Measurements from ENCODE around the gene WDR88.
"Not testable (repeated sequence)": the region's sequence is repeated elsewhere in the genome, so short reads cannot be mapped to it uniquely, and the experiment has no call there.

Gene WDR88, protein sequence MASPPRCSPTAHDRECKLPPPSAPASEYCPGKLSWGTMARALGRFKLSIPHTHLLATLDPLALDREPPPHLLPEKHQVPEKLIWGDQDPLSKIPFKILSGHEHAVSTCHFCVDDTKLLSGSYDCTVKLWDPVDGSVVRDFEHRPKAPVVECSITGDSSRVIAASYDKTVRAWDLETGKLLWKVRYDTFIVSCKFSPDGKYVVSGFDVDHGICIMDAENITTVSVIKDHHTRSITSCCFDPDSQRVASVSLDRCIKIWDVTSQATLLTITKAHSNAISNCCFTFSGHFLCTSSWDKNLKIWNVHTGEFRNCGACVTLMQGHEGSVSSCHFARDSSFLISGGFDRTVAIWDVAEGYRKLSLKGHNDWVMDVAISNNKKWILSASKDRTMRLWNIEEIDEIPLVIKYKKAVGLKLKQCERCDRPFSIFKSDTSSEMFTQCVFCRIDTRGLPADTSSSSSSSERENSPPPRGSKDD

DNA sequence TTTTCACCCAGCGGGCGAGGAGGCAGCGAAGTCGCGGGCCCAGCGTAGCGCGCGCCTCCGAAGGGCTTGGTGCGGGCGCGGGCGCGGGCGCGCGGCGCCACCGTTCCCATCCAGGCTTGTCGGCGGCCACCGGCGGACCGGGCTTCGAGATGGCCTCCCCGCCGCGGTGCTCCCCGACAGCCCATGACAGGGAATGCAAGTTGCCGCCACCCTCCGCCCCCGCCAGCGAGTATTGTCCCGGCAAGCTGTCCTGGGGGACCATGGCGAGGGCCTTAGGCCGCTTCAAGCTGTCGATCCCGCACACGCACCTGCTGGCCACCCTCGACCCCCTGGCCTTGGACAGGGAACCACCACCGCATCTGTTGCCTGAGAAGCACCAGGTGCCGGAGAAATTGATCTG, at the start of gene WDR88:
Gene WDR88, plus strand, starts transcription at position 94 of the 400 bp plus-strand sequence. Its CDS starts 56 bp downstream, at position 150.
- DNase-seq = no peak

DNA sequence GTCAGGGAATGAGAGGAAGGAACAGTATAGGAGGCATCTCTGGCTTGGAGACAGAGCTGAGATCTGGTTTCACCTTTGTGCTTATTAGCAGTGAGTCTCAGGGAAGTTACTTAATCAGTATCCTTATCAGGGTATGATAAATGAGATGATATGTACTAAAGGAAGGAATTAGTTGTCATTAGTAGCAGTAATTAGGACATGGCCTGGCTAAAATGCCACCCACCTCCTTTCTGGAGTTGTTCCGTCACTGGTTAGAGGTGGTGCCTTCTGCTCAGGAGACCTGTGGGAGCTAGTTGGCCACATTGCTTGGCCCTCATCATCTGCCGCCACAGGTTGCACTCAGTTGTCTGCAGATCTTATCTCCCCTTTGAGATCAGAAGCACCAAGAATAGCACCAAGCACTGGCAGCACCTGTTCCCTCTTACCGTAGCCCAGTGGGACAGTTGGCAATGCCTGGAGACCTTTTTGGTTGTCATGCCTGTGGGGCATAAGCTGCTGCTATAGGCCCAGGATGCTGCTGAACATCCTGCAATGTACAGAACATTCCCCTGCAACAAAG, 46.3 kb upstream of the WDR88 start:
- DNase-seq = no peak

DNA sequence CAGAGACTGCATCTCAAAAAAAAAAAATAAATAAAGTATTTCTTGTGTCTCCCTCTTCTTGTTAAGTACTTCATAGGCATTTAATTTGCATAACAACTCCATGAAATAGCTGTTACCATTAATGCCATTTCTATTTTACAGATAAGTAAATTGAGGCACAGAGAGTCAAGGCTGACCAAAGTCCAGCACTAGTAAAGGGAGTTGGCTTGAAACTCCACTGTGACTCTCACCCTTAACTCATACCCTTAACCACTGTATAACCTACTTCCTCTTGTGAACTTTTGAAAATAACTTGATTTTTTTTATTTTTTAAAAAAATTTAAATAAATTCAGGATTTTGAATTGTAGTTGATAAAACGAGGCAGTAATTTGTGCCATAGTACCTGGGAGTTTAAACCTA, 45.0 kb upstream of the WDR88 start:
- DNase-seq = no peak

DNA sequence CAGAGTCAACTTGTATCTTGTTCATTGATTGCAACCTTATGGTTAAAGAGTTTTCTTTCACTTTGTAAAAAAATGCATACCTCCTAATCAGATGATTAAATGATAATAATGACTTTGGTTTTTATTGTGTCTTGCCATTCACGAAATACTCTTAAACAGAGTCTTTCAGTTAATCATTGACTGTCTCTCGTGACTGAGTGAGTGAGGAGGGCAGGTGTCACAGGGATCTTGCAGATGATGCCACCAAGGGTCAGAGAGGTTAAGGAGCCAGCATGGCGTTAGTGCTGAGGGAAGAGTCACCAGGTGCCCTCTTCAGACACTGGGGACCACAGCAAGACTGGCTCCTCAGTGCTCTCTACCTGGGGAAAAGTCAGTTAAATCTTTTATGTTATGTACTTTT, 42.9 kb upstream of the WDR88 start:
- no peak for DNase-seq

DNA sequence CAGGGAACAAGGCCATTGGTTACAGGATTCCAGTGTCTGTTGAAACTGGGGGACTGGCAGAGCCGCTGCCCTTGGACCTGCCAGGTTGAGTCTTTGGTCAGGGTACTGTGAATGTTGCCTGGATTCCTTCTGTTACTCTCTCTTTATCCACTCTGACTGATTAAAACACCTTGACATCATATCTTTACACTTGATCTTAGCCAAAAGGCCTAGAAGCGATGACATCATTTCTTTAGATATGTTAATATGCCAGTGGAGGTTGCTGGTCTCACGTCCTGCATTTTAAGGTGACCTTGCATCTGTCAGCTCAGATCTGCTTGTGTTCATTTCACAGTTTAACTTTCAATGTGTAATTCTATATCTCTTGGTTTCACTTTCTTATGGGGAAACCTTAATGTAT, 41.7 kb upstream of the WDR88 start:
- DNase-seq = no peak

DNA sequence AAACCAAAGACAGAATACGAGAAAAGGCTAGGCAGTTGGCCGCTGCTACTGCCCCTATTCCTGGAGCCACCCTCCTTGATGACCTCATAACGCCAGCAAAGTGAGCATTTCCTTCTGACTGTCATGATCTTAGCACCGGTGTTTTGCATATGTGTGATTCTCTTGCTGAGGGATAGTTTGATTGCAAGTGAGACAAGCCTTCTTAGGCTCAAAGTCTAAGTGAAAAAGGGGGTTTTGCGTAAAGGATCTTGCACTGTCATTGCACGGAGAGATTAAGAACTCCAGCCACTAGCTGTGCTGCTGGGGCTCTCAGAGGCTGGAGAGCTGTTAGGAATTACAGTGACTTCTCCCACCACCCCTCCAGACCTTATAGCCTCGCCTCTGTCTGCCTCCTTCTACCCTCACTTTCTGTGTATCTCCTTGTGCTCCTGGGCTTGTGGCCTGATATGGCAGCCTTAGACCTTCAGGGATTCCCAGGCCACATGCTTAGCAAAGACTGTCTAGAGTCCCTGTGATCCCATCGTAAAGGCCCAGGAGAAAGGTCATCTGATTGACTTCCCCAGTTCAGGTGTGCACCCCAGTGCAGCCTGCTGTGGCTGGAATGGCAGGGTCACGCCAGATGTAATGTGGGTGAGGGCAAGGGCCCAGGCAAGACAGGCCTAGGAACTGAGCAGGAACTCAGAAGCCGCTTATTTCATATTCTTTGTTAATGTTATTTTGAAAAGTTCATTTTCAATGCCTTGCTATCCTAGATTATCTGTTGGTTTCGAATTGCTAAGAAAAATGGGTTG, 38.3 kb upstream of the WDR88 start:
- no peak for DNase-seq

DNA sequence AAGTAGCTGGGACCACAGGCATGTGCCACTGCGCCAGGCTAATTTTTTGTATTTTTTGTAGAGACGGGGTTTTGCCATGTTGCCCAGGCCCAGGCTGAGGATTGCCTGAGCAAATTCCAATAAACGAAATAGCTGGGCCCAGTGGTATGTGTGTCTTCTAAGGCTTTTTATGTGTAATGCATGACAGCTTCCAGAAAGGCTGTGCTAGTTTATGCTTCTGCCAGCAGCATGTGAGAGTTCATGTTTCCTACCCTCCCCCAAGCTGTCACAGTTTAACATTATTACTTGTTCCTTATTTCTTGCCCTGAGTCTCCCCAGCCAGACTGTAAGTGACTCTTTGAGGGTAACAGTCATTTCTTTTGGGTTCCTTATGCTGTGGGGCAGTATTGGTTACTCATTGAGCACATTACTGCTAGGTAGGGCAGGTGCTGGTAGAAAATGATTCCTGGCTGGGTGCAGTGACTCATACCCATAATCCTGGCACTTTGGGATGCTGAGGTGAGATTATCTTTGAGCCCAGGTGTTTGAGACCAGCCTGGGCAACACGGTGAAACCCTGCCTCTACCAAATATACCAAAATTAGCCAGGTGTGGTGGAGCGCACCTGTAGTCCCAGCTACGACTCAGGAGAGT, 37.4 kb upstream of the WDR88 start:
- DNase-seq = no peak

DNA sequence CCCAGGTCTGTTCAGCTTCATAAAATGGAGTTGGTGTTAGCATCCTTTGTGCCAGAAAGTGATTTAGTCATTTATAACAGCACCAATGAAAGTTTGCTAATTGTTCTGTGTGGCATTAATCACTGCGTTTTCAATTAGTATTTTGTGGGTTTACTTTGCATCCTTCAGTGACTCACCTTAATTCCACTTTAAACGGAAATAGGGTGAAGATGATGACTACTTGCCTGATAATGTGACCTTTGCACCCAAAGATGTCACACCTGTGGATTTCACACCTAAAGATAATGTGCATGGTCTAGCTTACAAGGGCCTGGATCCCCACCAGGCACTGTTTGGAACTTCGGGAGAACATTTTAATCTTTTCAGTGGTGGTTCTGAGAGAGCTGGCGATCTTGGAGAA, 35.9 kb upstream of the WDR88 start:
- DNase-seq = no peak

DNA sequence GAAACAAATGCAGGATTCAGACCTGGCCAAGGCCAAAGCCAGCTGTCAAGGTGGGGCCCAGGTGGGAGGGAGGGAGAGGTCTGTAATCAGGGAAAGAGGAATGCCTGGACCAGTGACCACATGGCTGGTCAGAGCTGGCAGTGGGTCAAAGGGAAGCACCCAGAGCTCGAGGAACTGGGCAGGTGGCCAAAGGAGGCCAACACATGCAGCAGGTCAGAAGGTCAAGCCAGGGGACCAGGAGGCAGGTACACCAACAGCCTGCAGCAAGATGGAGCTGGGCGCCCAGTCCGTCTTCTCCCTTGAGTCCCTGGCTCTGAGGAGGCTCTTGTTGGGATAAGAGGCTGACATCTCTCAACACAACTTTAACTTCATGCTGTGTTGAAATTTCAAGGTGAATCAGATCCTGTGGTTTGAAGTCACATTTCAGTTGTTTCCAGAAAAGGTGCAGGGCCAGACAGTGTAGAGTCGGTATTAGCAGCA, 33.8 kb upstream of the WDR88 start:
- no peak for DNase-seq

DNA sequence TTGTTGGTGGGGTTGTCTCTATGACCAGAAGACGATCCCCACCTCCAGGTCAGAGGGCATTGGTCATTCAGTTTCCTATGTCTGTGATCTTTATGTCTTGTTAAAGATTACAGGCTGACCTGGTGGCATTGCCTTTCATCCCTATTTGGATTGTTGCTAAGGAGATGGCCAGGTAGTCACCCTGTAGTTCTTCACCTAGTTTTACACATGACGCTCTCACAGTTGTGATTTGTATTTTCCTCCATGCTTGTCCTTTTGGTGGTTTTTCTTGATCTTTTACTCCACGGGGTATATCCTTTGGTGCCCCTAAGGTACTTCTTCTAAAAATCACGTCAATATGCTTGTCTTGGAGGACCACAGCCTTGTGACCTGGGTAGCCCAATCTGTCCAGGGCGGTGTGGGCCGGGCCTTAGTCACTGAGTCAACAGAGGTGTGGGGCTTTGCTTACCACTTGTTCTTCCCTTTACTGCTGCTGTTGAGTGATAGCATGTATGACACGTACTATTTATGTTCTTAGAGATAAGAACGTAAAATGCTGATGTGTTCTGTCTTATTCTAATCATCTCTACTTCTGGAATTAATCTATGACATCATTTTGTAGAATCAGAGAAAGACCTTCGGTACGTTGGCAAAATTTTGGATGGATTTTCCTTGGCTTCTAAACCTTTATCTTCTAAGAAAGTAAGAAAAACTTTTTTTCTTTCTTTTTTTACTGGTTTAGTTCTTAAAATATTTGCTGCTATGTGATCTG, 30.8 kb upstream of the WDR88 start:
- DNase-seq = no peak

DNA sequence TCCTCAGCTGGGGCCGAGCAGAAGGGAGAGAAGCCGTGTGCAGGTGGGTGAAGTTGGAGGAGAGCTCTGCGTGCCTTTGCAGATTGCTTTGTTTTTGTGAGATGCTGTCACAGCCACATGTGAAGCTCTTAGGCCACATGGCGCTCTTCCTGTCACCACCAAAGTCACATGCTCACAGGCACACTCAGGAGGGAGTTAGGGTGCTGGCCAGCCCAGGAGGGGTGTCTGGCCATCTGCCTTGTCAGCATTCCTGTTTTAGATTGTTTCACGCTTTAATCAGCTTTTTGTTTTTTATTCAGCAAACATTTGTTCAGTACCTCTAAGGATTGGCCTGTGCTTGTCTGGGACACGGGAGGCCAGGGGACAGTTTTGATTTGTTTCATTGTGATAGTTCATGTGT, 29.0 kb upstream of the WDR88 start:
- no peak for DNase-seq

DNA sequence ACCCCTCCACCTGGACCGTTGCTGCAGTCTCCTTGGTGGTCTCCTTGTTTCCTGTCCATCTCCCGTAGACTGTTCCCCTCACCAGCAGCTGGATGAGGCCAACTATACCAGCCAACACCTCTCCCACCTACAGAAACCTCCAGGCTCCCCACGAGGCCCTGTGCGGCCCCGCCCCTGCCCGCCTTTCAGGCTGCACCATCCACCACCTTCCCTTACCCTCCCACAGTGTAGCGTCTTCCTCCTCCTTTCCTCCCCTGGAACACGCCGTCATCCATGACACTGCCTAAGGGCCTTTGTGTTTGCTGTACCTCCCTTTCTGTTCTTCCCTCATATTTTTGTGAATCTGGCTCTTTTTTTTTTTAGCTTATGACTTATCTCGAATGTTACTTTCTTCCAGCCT, 23.8 kb upstream of the WDR88 start:
- DNase-seq = no peak

DNA sequence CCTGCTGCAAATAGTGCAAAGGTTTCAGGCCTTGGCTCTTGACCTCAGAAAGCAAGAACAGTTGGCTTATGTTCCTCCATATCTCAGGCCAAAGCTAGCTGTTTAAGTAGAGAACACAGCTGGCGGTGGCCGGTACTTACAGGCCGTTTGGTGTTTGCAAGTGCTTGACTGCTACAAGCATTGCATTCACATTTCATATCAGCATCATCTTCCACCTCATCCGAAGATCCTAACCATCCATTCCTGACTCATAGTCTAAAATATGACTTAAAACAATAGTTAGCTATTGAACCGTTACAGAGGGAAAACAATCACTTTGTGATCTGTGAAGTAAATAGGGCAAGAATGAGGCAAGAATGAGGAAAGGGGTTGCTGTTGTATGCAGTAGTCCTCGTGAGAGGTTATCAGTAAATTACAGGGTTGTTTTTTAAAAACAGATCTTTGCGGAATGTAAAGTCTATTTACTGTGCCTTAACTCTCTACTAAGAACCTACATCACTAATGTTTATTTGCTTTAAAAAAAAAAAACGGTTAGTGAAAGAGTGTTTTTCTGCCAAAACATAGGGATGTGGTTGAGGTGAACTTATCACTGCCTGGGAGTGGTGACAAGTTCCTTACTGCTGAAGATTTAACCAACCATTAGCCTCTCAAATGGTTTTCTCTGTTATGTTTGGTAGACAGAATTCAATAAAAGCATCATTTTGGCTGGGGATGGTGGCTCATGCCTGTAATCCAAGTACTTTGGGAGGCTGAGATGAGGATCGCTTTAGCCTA, 21.6 kb upstream of the WDR88 start:
- no peak for DNase-seq

DNA sequence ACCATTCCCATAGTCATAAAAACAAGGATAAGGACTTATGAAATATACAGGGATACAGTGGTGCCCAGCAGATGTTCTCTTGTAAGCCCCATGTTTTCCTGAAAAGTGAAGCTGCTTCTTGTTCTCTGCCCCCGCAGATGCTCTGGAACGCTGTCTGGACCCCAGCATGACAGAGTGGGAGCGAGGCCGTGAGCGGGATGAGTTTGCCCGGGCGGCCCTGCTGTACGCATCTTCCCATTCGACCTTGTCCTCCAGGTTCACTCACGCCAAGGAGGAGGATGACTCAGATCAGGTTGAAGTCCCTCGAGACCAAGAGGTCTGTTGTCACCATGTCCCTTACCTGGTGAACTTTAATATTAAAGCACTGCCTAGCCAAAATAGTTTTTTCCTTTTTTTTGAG, 20.3 kb upstream of the WDR88 start:
- no peak for DNase-seq

DNA sequence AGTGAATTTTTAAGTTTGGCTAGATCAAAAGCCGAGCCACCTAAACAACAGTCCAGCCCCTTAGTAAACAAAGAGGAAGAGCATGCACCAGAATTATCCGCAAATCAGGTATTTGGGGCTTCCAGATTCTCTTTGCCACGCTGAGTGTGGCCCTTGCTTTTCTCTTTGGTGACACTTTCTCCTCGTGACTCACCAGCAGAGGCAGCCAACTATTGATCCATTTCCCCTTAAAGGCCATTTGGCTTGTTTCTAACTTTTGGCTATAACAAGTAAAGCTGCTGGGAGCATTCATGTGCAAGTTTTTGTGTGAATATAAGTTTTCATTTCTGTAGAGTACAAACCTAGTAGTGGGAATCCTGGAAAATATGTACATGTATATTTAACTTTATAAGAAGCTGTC, 17.6 kb upstream of the WDR88 start:
- DNase-seq = no peak

DNA sequence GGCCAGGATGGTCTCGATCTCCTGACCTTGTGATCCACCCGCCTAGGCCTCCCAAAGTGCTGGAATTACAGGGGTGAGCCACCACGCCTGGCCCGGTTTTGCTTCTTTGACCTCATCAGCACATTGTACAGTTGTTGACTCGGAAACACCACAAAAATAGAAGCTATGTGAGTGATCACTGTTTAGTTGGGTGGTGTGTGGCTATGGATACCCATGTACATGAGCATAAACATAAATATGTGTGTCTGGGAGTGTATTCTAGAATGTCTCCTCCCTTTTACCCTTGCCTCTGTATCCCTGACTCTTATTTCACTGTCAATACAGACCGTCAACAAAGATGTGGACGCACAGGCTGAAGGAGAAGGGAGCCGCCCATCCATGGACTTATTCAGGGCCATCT, 14.4 kb upstream of the WDR88 start:
- no peak for DNase-seq

DNA sequence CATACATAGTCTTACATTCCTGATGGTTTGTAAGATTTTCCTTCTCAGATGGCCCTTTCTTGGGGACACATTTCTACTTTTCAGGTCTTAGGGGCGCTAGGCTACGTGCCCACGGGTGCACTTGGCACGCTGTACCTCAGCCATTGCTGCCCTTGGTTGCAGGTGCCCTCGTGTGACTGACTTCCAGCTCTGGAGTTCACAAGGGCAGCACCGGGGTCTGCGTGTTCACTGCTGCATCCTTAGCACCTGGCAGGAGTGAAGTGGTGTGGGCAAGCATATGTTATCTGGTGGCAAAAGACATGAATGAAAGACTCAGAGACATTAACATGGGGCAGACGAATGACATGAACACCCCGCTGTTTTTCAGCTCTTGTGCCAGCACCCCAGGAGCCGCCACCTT, 13.3 kb upstream of the WDR88 start:
- no peak for DNase-seq

DNA sequence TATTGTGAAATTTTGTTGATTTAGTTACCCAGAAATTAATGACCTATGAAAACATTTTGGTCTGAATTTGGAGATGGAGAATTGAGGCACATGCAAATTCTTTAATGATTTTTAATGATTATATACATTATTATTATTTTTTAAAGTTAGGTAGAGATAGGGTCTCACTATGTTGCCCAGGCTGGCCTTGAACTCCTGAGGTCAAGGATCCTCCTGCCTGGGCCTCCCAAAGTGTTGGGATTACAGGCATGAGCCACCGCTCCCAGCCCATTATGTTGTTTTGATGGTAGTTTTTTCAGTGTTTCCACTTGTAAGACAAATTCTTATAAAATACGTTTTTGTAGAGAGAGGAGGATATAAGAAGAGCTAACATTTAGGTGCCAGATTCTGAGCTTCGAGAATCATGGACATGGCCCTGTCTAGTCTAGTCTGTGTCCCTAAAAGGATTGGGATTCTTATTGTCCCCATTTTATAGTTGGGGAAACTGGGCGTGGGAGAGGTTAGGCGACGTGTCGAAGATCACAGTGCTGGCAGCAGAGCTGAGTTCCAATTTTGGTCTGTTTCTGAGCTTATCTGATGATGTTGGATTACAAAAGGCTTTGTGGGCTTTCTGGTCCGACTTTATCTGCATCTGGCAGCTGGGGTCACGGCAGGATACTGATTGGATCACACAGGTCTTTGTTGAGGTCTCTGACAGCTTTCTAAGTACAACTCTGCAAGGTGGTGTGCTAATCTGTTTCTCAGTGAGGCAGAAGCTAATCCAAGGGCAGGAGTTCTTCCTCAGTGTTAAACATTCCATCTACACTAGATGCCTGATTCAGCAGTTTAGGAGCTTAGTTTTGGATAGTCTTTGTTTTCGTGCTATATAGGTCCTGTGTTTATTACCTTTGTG, 7.5 kb upstream of the WDR88 start:
- DNase-seq = no peak

DNA sequence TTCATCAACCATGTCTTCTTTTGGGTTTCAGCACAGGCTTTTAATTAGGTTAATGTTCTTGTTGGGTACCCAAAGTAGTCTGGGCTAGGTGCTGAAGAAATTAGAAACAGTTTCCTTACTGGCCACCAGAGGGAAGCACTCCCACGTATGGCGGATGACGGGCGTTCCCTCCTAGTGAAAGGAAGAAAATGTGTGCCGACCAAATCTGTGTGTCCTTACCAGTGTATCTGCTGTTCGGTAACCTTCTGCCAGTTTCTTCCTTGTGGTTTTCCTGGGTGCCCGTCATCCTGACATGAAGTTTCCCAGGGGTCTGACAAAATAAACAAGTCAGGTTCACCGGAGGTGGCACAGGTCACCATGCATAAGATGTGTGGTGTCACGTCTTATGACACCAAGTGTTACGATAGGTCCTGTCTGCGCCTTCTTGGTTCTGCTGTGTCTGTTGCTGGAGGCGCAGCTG, 6.0 kb upstream of the WDR88 start:
- peak; percentile 63 for DNase-seq

DNA sequence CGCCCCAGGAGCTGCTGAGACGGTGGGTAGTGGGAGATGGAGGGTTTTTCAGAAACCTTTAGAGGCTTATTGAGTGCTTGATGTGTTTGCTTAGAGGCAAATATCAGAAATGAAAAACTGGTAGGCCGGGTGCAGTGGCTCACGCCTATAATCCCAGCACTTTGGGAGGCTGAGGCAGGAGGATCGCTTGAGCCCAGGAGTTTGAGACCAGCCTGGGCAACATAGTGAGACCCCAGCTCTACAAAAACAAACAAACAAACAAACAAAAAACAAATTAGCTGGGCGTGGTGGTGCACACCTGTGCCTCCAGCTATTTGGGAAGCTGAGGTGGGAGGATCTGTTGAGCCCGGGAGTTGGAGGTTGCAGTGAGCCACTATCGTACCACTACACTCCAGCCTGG, 5.2 kb upstream of the WDR88 start:
- not testable (repeated sequence) for DNase-seq

All from CD4-positive, alpha-beta T cell treated with Interleukin-6 for 4 hours (primary cell).